Measurements from ENCODE around the gene TRAK1.

DNA sequence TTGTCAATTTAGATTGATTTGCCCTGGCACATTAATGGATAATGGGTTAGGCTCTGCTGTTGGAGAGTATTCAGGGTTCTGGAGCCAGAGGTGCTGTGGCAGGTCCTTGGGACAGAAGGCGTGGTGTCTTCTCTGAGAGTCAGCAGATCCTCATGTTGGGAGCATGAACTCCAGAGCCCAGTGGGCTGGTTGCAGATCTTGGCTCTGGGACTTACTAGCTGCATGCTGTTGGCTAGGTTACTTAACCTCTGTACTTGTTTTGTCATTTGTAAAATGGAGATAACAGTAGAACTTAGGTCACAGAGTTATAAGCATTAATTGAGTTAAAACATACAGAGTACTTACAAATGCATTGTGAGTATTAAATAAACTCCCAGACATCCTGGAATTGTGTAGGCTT lies 97.2 kb downstream of the TRAK1 start:
- TF ChIP-seq TAF1 (IDR thresholded peaks at IDR 0.05; ENCODE audit: low read depth, low read length) (no peak), POLR2A (IDR thresholded peaks at IDR 0.05; ENCODE audit: low read depth, low read length) (no peak), POU2F2 (IDR thresholded peaks at IDR 0.05; ENCODE audit: low read depth, low read length) (no peak), POLR2AphosphoS5 (IDR thresholded peaks at IDR 0.05; ENCODE audit: low read depth, low read length) (no peak)

Measured in GM12891 (cell line).